DND-41 (cell line): ENCODE data around the gene CACNB2.

Experiments
- ATAC-seq: fragments of 200-7000 bp; cut with Tn5 transposase; 3 replicates; pipeline ENCODE4 v1.9.1; 2021; ENCODE audit warnings: low read depth; ENCODE audit not compliant: insufficient read depth
- DNase-seq: peaks from one replicate; pipeline ENCODE4 v3.0.0-alpha.2; 2020
- H2AFZ ChIP-seq: 2 replicates; pipeline ENCODE4 v1.6.0; 2012; ENCODE audit warnings: low read depth, low read length
- H3K27ac ChIP-seq: 2 replicates; pipeline ENCODE4 v1.5.1; 2012; ENCODE audit warnings: low read length, inconsistent platforms
- H3K27me3 ChIP-seq: fragments of 200-600 bp; sonication (generic); 2 replicates; pipeline ENCODE4 v1.6.0; 2012; ENCODE audit warnings: low read length, mild to moderate bottlenecking, inconsistent platforms; ENCODE audit not compliant: insufficient read depth, poor library complexity
- H3K36me3 ChIP-seq: 2 replicates; pipeline ENCODE4 v1.5.1; 2012; ENCODE audit warnings: low read length, inconsistent platforms; ENCODE audit not compliant: insufficient read depth
- H3K4me1 ChIP-seq: 2 replicates; pipeline ENCODE4 v1.5.1; 2012; ENCODE audit warnings: mild to moderate bottlenecking, low read length; ENCODE audit not compliant: insufficient read depth
- H3K4me2 ChIP-seq: 2 replicates; pipeline ENCODE4 v1.6.0; 2012; ENCODE audit warnings: mild to moderate bottlenecking, moderate library complexity, low read length, inconsistent platforms; ENCODE audit not compliant: insufficient read depth
- H3K4me3 ChIP-seq, 2 experiments: fragments of 200-600 bp in 1 of 2; shearing (Covaris generic) in 1 of 2; 2 replicates each; pipeline ENCODE4 v1.5.1; 2012 to 2016; ENCODE audit warnings: inconsistent platforms in 2 of 2, low read length in 2 of 2, mild to moderate bottlenecking in 2 of 2, low read depth in 1 of 2, moderate library complexity in 1 of 2
- H3K79me2 ChIP-seq: 2 replicates; pipeline ENCODE4 v1.6.0; 2012; ENCODE audit warnings: low read length, inconsistent platforms; ENCODE audit not compliant: insufficient read depth
- H3K9ac ChIP-seq: 2 replicates; pipeline ENCODE4 v1.6.0; 2012; ENCODE audit warnings: low read depth, mild to moderate bottlenecking, inconsistent platforms, low read length, moderate library complexity
- H3K9me3 ChIP-seq: 2 replicates; pipeline ENCODE4 v1.5.1; 2012; ENCODE audit warnings: low read length, moderate library complexity, mild to moderate bottlenecking, inconsistent platforms; ENCODE audit not compliant: insufficient read depth, severe bottlenecking
- H4K20me1 ChIP-seq: 2 replicates; pipeline ENCODE4 v1.6.0; 2012; ENCODE audit warnings: low read length; ENCODE audit not compliant: insufficient read depth
- EZH2 ChIP-seq: IDR thresholded peaks from 3 replicates; pipeline ENCODE4 v1.6.1; 2012; ENCODE audit warnings: borderline replicate concordance, low read depth, mild to moderate bottlenecking, moderate library complexity, low read length, inconsistent platforms; ENCODE audit not compliant: severe bottlenecking
- TF ChIP-seq, protein P1 (sequence below): IDR thresholded peaks from 2 replicates; pipeline ENCODE4 v1.5.1; 2012; ENCODE audit warnings: borderline replicate concordance, low read length, moderate library complexity, mild to moderate bottlenecking; ENCODE audit not compliant: poor library complexity, severe bottlenecking; ENCODE audit errors: extremely low read depth

Gene CACNB2

GRCh38 chr10:18142151-18142550, 1.9 kb downstream of the CACNB2 start:
- ATAC-seq, result no peak
- DNase-seq, result no peak
- H3K27me3 ChIP-seq, result no peaks in the 10 kb centered on the region
- no peak overlapping the region for H2AFZ ChIP-seq
- H3K36me3 ChIP-seq, result no peaks in the 10 kb centered on the region
- no peaks in the 10 kb centered on the region for H3K9me3 ChIP-seq
- H3K4me3 ChIP-seq, result no peak overlapping the region
- H3K9ac ChIP-seq, result no peak overlapping the region
- H3K4me1 ChIP-seq, result no peaks in the 10 kb centered on the region
- no peak overlapping the region for H3K27ac ChIP-seq
- no peak for TF ChIP-seq EZH2
- TF ChIP-seq, protein P1, sequence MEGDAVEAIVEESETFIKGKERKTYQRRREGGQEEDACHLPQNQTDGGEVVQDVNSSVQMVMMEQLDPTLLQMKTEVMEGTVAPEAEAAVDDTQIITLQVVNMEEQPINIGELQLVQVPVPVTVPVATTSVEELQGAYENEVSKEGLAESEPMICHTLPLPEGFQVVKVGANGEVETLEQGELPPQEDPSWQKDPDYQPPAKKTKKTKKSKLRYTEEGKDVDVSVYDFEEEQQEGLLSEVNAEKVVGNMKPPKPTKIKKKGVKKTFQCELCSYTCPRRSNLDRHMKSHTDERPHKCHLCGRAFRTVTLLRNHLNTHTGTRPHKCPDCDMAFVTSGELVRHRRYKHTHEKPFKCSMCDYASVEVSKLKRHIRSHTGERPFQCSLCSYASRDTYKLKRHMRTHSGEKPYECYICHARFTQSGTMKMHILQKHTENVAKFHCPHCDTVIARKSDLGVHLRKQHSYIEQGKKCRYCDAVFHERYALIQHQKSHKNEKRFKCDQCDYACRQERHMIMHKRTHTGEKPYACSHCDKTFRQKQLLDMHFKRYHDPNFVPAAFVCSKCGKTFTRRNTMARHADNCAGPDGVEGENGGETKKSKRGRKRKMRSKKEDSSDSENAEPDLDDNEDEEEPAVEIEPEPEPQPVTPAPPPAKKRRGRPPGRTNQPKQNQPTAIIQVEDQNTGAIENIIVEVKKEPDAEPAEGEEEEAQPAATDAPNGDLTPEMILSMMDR, result no peak
- H4K20me1 ChIP-seq, result no peaks in the 10 kb centered on the region
- no peak overlapping the region for H3K4me2 ChIP-seq
- H3K79me2 ChIP-seq, result no peaks in the 10 kb centered on the region

DNA sequence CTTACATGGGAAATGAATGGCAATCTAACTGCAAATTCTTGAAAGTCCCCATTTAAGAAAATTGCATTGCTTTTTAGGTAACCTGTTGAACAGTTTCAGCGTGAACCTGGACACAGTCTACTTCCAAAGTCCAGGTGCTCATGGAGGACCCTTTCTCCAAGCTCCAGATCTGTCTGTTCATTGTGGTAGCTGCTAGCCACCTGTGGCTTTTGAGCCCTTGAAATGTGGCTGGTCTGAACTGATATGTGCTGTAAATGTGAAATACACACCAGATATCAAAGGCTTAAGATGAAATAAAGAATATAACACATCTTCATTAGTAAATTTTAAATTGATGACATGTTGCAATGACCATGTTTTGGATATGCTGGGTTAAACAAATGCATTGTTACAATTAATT, 4.2 kb downstream of the CACNB2 start:
- H3K4me3 ChIP-seq, result no peak overlapping the region
- no peaks in the 10 kb centered on the region for H3K4me1 ChIP-seq
- ATAC-seq, result no peak
- no peaks in the 10 kb centered on the region for H3K27me3 ChIP-seq
- H3K27ac ChIP-seq, result no peak overlapping the region
- H3K4me2 ChIP-seq, result no peak overlapping the region
- no peaks in the 10 kb centered on the region for H4K20me1 ChIP-seq
- no peaks in the 10 kb centered on the region for H3K79me2 ChIP-seq
- H2AFZ ChIP-seq, result no peak overlapping the region
- no peak overlapping the region for H3K9ac ChIP-seq
- no peaks in the 10 kb centered on the region for H3K36me3 ChIP-seq
- TF ChIP-seq EZH2, result no peak
- TF ChIP-seq, protein P1, result no peak
- no peak for DNase-seq
- H3K9me3 ChIP-seq, result no peaks in the 10 kb centered on the region

- H3K27me3 ChIP-seq, result no peaks in the 10 kb centered on the region
- no peak overlapping the region for H3K27ac ChIP-seq
- peak; percentile 42; the same call in 2 of the 3 replicates for ATAC-seq
Measured at GRCh38 chr10:18144928-18145327, 4.7 kb downstream of the CACNB2 start.

More at GRCh38 chr10:18144928-18145327, 4.7 kb downstream of the CACNB2 start:
- Histone ChIP-seq H3K4me1 (no peaks in the 10 kb centered on the region), H4K20me1 (no peaks in the 10 kb centered on the region), H3K36me3 (no peaks in the 10 kb centered on the region), H2AFZ (no peak overlapping the region), H3K4me2 (no peak overlapping the region), H3K4me3 (no peak overlapping the region), H3K9ac (no peak overlapping the region), H3K79me2 (no peaks in the 10 kb centered on the region), H3K9me3 (no peaks in the 10 kb centered on the region)
- TF ChIP-seq EZH2, result no peak
- TF ChIP-seq, protein P1, result no peak
- no peak for DNase-seq
